ENCODE results near the gene PDE6G.

PDE6G gene

GRCh38 chr17:81656835-81657234 is 493 bp upstream of the PDE6G start:
- no peak for DNase-seq

- no peak for DNase-seq
These were observed 794 bp downstream of the PDE6G start for GRCh38 chr17:81655378-81656117.

- DNase-seq: no peak
These were observed 3.2 kb downstream of the PDE6G start for GRCh38 chr17:81652906-81653771.

GRCh38 chr17:81651692-81652091 is 4.7 kb downstream of the PDE6G start:
- no peak for DNase-seq

GRCh38 chr17:81650951-81651350 is 5.4 kb downstream of the PDE6G start:
- no peak for DNase-seq

GRCh38 chr17:81648707-81649085 is 7.6 kb downstream of the PDE6G start:
- no peak for DNase-seq

GRCh38 chr17:81648013-81648706 is 8.2 kb downstream of the PDE6G start:
- DNase-seq: no peak

GRCh38 chr17:81647640-81648012 is 8.7 kb downstream of the PDE6G start:
- DNase-seq: no peak

- DNase-seq: no peak
These were observed 9.3 kb downstream of the PDE6G start for GRCh38 chr17:81646869-81647600.

- no peak for DNase-seq
These were observed 11.1 kb downstream of the PDE6G start for GRCh38 chr17:81644976-81645952.

GRCh38 chr17:81644496-81644895 is 11.8 kb downstream of the PDE6G start:
- no peak for DNase-seq

- no peak for DNase-seq
These were observed 14.4 kb downstream of the PDE6G start for GRCh38 chr17:81641825-81642489.

GRCh38 chr17:81640011-81640410 is 16.3 kb downstream of the PDE6G start:
- no peak for DNase-seq

- DNase-seq: no peak
These were observed 17.7 kb downstream of the PDE6G start for GRCh38 chr17:81638683-81639082.

- peak; percentile 75 for DNase-seq
These were observed 19.6 kb downstream of the PDE6G start, which contains the start of the genes NPLOC4 and TSPAN10 for GRCh38 chr17:81636505-81637288. NPLOC4 (minus strand) TSS chr17:81637112; CDS start chr17:81636930, 182 bp downstream. TSPAN10 (plus strand) TSS chr17:81637196; CDS start chr17:81642413, 5,217 bp downstream.

GRCh38 chr17:81635973-81636504 is 20.3 kb downstream of the PDE6G start:
- DNase-seq: no peak

- no peak for DNase-seq
These were observed 20.9 kb downstream of the PDE6G start for GRCh38 chr17:81635431-81635830.

GRCh38 chr17:81631482-81631881 is 24.9 kb downstream of the PDE6G start:
- DNase-seq: no peak

GRCh38 chr17:81630274-81630673 is 26.1 kb downstream of the PDE6G start:
- no peak for DNase-seq

Measured in CD4-positive, alpha-beta T cell treated with Interleukin-4 for 4 hours (primary cell).